ENCODE data around the gene CDK2AP2.
A peak's percentile ranks its signal among the peaks of the same experiment; 100 is the strongest.
"Not testable (repeated sequence)": the region's sequence is repeated elsewhere in the genome, so short reads cannot be mapped to it uniquely, and the experiment has no call there.

Gene CDK2AP2

GRCh38 chr11:67523556-67524479, 15.9 kb upstream of the CDK2AP2 start:
- DNase-seq, result no peak

DNA sequence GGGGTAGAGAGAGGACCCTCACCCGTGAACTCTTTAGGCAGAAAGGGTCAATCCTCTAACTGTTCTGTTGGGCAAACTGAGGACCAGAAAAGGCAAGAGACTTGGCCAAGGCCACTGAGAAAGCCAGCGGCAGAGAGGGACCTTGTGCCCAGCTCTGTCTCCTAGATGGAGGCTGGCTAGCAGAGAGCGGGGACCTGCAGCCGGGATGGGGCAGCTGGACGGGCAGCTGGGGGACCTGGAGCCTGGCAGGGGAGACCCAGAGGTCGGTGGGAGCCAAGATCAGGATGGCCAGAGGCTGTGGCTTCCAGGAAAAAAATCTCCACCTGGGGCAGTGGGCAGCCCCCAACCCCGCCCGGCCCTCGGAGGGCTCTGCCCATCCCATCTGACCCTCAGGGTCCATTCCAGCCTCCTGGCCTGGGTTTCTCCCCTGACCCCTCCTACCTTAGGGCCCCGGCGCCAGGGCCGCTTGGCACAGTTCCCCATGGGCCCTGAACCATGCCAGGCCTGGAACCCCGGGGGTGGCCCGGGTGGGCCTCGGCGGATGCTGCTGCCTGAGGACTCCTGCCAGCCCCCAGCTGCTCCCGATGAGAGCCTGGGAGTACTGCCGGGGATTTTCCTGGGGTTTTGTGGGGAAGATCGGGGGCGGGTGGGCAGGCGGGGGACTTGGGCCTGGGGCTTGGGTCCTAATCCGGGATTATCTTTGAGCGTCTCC, 15.0 kb upstream of the CDK2AP2 start, which contains the start of gene CABP2:
Gene CABP2 (minus strand): TSS at position 603 of the 712 bp plus-strand sequence. CDS start 120 bp downstream, at position 483.
- DNase-seq, result no peak

DNA sequence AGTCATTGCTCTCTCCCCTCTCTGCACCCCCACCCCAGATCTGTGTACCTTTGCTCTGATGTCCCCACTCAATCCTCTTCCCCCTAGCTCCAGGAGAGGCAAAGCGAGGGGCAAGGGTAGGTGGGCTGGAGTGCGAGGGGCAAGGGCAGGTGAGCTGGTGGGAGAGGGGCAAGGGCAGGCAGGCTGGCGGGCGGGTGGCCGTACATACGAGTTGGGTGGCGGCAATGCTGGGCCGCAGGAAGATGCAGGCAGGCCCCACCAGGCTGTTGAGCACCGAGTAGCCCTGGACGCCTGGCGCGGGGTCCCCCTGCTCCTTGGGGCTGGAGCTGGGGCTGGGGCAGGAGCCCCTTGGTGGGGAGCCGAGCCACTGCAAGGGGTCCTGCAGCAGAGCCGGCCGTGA, 14.4 kb upstream of the CDK2AP2 start:
- no peak for DNase-seq

- DNase-seq, result no peak
Observed at GRCh38 chr11:67521924-67522323, 14.0 kb upstream of the CDK2AP2 start.

GRCh38 chr11:67520856-67521824, 13.2 kb upstream of the CDK2AP2 start:
- no peak for DNase-seq

DNA sequence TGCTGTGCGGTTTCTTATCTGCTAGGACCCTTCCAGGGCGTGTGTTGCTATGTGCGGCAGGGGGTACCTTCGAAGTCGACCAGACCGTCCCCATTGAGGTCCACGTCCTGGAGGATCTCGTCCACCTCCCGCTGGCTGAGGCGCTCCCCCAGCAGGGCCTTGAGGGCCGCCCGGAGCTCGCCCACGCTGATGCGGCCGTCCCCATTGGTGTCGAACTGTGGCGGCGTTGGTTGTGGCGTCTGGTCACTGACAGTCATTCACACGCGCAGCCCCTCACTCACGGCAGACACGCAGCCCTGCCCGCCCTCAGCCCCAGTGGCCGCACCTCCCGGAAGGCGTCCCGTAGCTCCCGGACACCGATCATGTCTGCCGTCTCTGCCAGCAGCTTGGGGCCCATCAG, 11.8 kb upstream of the CDK2AP2 start:
- no peak for DNase-seq

GRCh38 chr11:67517784-67518552, 10.0 kb upstream of the CDK2AP2 start:
- no peak for DNase-seq

- DNase-seq, result no peak
Observed at GRCh38 chr11:67516806-67517205, 8.8 kb upstream of the CDK2AP2 start.

GRCh38 chr11:67514116-67514515, 6.2 kb upstream of the CDK2AP2 start:
- no peak for DNase-seq

- not testable (repeated sequence) for DNase-seq
Observed at GRCh38 chr11:67511558-67511957, 3.6 kb upstream of the CDK2AP2 start.

DNA sequence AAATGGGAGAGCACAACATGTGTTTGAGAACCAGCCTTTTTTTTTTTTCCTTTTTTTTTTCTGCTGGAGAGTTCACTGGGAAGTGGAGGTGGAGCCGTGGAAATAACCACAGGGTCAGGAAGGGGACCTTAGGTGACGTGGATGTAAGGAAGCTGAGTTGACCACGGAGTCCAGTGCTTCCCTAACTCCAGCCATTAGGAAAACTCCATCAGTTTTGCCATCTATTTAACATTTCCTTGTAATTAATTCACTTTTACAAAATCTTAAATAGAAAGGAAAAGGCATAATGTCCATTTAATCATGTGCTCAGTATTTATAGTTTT, 2.0 kb upstream of the CDK2AP2 start:
- DNase-seq, result no peak

DNA sequence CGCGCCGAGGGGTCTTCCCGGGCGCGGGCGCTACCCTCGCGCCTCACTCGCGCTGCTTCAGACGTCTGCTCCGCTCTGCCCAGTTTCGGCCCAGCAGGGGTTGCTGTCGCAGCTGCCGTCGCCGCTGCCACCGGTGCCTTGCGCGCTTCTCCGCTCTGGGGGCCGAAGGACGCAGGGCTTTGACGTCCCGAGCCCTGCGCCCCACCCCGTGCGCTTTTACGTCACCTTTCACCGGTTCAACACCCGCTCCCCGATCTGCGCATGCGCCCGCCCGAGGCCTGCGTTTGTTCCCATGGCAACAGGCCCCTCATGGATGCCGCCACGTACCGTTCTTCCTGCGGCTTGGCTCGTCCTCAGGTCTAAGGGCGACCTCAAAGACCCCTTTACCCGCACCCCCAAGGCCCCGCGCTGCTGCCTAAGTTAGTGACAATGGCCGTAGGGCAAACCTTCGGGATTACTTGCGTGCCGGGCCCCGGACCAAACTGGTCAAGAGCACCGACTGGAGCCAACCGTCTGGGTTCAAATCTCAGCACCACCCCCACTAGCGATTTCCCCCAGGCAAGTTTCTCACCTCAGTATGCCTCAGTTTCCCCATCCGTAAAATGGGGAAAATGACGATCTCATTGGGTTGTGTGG, 642 bp upstream of the CDK2AP2 start:
- peak; percentile 99 for DNase-seq

DNA sequence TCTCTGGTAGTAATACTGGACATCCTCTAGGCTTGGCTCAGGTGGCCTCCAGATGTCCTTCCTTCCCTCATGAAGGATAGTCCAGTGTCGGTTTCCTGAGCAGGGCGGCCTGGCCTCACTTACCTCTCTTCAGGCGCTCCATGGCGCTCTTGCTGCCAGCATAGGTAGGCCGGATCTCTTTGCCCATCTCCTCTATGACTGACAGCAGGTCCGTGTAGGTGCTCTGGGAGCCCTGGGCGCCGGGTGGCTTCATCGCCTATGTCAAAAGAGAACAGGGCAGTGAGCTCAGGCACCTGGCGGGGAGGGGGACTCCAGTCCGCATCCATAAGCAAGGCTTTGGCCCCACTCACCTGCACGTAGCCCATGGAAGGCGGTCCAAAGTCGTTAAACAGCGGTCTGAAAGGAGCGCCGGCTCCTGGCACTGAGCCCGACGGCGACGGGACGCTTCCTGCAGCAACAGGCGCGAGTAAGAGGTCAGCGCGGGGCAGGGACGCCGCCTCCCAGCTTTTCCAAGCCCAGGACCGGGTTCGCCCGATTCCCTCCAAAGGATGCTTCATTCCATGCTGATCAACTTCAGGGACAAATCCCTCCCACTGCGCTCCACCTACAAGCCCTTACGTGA, 609 bp downstream of the CDK2AP2 start:
- no peak for DNase-seq

DNA sequence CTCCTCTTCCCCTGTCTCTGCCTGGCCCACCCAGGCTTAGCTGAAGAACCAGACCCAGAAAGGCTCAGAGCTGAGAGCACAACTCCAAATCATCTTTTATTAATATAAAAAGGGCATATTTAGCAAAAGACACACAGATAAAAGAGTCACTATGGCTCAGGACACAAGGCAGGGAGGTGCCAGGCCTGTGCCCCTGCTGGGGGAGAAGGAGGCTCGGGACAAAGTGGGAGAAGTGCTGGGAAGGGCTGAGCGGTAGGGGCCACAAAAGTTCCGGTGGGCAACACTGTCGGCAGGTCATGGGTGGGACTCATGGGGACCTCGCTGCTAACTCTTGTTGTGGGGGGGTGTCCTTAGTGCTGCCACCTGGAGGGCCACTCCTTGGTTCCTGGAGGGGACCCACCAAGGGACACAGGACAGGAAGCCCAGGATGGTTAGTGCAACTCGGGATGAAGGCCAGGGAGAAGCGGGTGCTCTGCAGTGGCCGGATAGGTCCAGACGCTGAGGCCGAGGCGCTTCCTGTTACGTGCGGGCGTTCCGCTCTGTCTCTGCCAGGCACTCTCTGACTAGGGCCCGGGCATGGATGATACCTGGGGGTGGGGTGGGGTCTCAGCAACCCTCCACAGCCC, 1.4 kb downstream of the CDK2AP2 start:
- no peak for DNase-seq

DNA sequence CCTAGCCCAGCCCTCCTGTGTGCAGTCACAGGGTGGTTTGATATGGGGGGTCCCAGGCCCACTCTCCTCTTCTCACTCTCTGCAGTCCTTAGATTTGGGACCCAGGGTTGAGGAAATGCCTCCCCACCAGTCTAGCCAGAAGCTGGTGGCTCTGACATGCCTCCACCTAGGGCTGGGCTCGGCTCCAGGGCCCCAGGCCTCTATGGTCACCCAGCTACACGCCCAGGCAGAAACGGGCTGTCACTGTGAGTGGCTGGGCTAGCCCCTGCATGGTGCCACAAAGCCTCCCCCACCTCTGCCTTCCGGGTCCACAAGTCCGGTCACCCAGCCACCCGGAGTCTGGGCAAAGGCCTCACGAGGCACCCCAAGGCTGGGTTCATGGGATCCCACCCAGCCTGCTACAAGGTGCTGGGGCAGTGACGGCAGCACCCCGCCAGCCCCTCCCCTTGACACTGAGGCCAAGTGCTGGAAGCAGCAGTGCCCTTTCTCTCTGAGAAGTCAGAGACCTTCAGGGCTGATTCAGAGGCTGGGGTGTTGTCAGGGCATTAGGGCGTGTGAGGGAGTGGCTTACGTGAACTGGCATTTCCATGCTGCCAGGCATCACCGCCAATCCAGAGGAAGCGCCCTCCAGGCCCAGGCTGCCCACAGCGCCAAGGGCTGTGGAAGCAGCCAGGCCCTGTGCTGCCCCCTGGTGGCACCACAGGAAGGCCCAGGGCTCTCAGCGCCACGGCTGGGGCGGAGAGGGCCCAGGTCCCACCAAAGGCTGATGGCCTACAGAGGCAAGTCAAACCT, 2.2 kb downstream of the CDK2AP2 start:
- DNase-seq, result peak; percentile 88

GRCh38 chr11:67504950-67505581, 2.9 kb downstream of the CDK2AP2 start, which contains the start of gene PITPNM1:
Gene PITPNM1 (minus strand): TSS chr11:67505363. CDS start chr11:67504180, 1,183 bp downstream.
- peak; percentile 56 for DNase-seq

- DNase-seq, result no peak
Observed at GRCh38 chr11:67504005-67504949, 3.7 kb downstream of the CDK2AP2 start.
